Breast epithelium (tissue), 4 donors: ENCODE data around the gene SLC17A3. TPM values are rescaled to one million over a fixed set of nuclear protein-coding genes. Genes with fewer than 3 reads are reported as not detected.

Source experiments
- DNase-seq, 2 donors: peaks; one replicate each; pipeline ENCODE4 v3.0.0-alpha.2; 2019; ENCODE audit warnings: low spot score in 2 of 2
- H3K27ac ChIP-seq, 2 donors: fragments of 200-600 bp; sonication (generic) in 1 of 2; one replicate each; pipeline ENCODE4 v1.5.1; 2016 to 2019; ENCODE audit warnings: mild to moderate bottlenecking in 1 of 2
- H3K27me3 ChIP-seq, 2 donors: fragments of 200-600 bp; sonication (generic) in 1 of 2; one replicate each; pipeline versions ENCODE4 v1.5.1 to v1.6.0; 2017 to 2019; ENCODE audit warnings: control low read depth in 1 of 2, mild to moderate bottlenecking in 1 of 2
- H3K36me3 ChIP-seq: fragments of 200-600 bp; one replicate; pipeline ENCODE4 v1.5.1; 2019
- H3K4me1 ChIP-seq, 2 donors: fragments of 200-600 bp; sonication (generic); one replicate each; pipeline ENCODE4 v1.5.1; 2016 to 2019; ENCODE audit warnings: control low read depth in 1 of 2
- H3K4me3 ChIP-seq, 3 donors: fragments of 200-600 bp; sonication (generic); 1 replicate in 2 of 3; 2 replicates in 1 of 3; pipeline ENCODE4 v1.5.1; 2016 to 2019; ENCODE audit warnings: mild to moderate bottlenecking in 3 of 3, moderate library complexity in 2 of 3
- H3K9me3 ChIP-seq, 2 donors: fragments of 200-600 bp; sonication (generic) in 1 of 2; one replicate each; pipeline ENCODE4 v1.5.1; 2016 to 2019; ENCODE audit warnings: control low read depth in 1 of 2
- CTCF ChIP-seq, 3 donors: fragments of 450-650 bp; IDR thresholded peaks; one replicate each; pipeline ENCODE4 v1.5.1; 2016 to 2017; ENCODE audit warnings: antibody characterized with exemption in 3 of 3, mild to moderate bottlenecking in 3 of 3, moderate library complexity in 3 of 3
- POLR2A ChIP-seq: fragments of 450-650 bp; IDR thresholded peaks from one replicate; pipeline ENCODE4 v1.6.1; 2016; ENCODE audit warnings: antibody characterized with exemption, mild to moderate bottlenecking, moderate library complexity
- POLR2AphosphoS5 ChIP-seq, 3 donors: sonication (generic); formaldehyde crosslinking; IDR thresholded peaks; one replicate each; pipeline ENCODE4 v1.6.1; 2017; ENCODE audit warnings: antibody characterized with exemption in 3 of 3
- intact Hi-C: fragments of 100-400 bp; cut with DNase I; formaldehyde crosslinking; loops from one replicate; pipeline ENCODE4 v1.15.1; 2023; ENCODE audit warnings: low total_unique reads
- total RNA-seq, 3 donors: library from RNA; depleted of rRNA; stranded (reverse); fragments of >200 nt; gene quantifications; one replicate each; pipeline ENCODE4 v1.1.0, GENCODE V29; 2016

The SLC17A3 gene
- total RNA-seq, 3 donors from 2014 or later, result not detected

- TF ChIP-seq POLR2A (no peak), POLR2AphosphoS5 (IDR thresholded peaks at IDR 0.05) (no peak), CTCF (IDR thresholded peaks at IDR 0.05) (no peak)
Measured at GRCh38 chr6:25832670-25833069, 41.4 kb downstream of the SLC17A3 start.

GRCh38 chr6:25832307-25832662, 41.8 kb downstream of the SLC17A3 start:
- intact Hi-C loops, result no loop called here
- no peaks in the 10 kb centered on the region for H3K9me3 ChIP-seq
- no peaks in the 10 kb centered on the region for H3K36me3 ChIP-seq
- H3K27ac ChIP-seq, result no peak overlapping the region
- H3K27me3 ChIP-seq, result no peaks in the 10 kb centered on the region
- no peak for DNase-seq
- H3K4me1 ChIP-seq, result no peaks in the 10 kb centered on the region
- H3K4me3 ChIP-seq, result no peak overlapping the region
- TF ChIP-seq POLR2AphosphoS5 (IDR thresholded peaks at IDR 0.05) (no peak), CTCF (IDR thresholded peaks at IDR 0.05) (no peak), POLR2A (no peak)

More at GRCh38 chr6:25832670-25833069, 41.4 kb downstream of the SLC17A3 start:
- intact Hi-C loops, result no loop called here
- Histone ChIP-seq H3K27me3 (no peaks in the 10 kb centered on the region), H3K36me3 (no peaks in the 10 kb centered on the region), H3K9me3 (no peaks in the 10 kb centered on the region), H3K27ac (no peak overlapping the region), H3K4me3 (no peak overlapping the region), H3K4me1 (no peaks in the 10 kb centered on the region)
- DNase-seq, result no peak

- TF ChIP-seq POLR2AphosphoS5 (IDR thresholded peaks at IDR 0.05) (no peak), POLR2A (no peak), CTCF (IDR thresholded peaks at IDR 0.05) (no peak)
- no peaks in the 10 kb centered on the region for H3K36me3 ChIP-seq
- no peak within 1 kb of the TSS for H3K27ac ChIP-seq
- no peak for DNase-seq
- no peak within 1 kb of the TSS for H3K4me3 ChIP-seq
- H3K9me3 ChIP-seq, result no peaks in the 10 kb centered on the region
- H3K27me3 ChIP-seq, result no peaks in the 10 kb centered on the region
- intact Hi-C loops, result no loop called here
- H3K4me1 ChIP-seq, result no peaks in the 10 kb centered on the region
Measured at GRCh38 chr6:25831532-25832306, 42.3 kb downstream of the SLC17A3 start, which contains the start of gene SLC17A1. Gene SLC17A1 (minus strand): TSS chr6:25832052. CDS start chr6:25830557, 1,495 bp downstream.

- no peak overlapping the region for H3K4me3 ChIP-seq
- no peaks in the 10 kb centered on the region for H3K27me3 ChIP-seq
- intact Hi-C loops, result no loop called here
- no peak overlapping the region for H3K27ac ChIP-seq
- no peaks in the 10 kb centered on the region for H3K4me1 ChIP-seq
- DNase-seq, result no peak
- no peaks in the 10 kb centered on the region for H3K36me3 ChIP-seq
- no peak for TF ChIP-seq CTCF (IDR thresholded peaks at IDR 0.05)
- TF ChIP-seq POLR2A, result no peak
- TF ChIP-seq POLR2AphosphoS5 (IDR thresholded peaks at IDR 0.05), result no peak
- H3K9me3 ChIP-seq, result no peaks in the 10 kb centered on the region
Measured at GRCh38 chr6:25830458-25830857, 43.6 kb downstream of the SLC17A3 start.

GRCh38 chr6:25829375-25829774, 44.7 kb downstream of the SLC17A3 start:
- intact Hi-C loops, result no loop called here
- DNase-seq, result no peak
- Histone ChIP-seq H3K27me3 (no peaks in the 10 kb centered on the region), H3K4me1 (no peaks in the 10 kb centered on the region), H3K36me3 (no peaks in the 10 kb centered on the region), H3K9me3 (no peaks in the 10 kb centered on the region), H3K4me3 (no peak overlapping the region), H3K27ac (no peak overlapping the region)
- no peak for TF ChIP-seq POLR2AphosphoS5 (IDR thresholded peaks at IDR 0.05)
- no peak for TF ChIP-seq POLR2A
- TF ChIP-seq CTCF (IDR thresholded peaks at IDR 0.05), result no peak
